OCI-LY7 (cell line): ENCODE measurements around the gene GMNN. TPM values are rescaled to one million over a fixed set of nuclear protein-coding genes. Genes with fewer than 3 reads are reported as not detected.

Source experiments
- BruUV-seq: library from RNA; stranded (reverse); fragments of 400-500 nt; replicated peaks from 2 replicates; lab custom pipeline; 2021; lab: Mats Ljungman, UMichigan
- CTCF ChIA-PET: fragments of 300-600 bp; sonication (Branson Sonifier 250); formaldehyde crosslinking; loops from one replicate; lab custom pipeline; 2022; ENCODE audit warnings: antibody characterized with exemption; ENCODE audit not compliant: unreplicated experiment; lab: Charles Lee
- POLR2A ChIA-PET: fragments of 300-600 bp; sonication (Branson Sonifier 250); formaldehyde crosslinking; loops from one replicate; lab custom pipeline; 2022; ENCODE audit warnings: antibody characterized with exemption; lab: Charles Lee
- DNase-seq: peaks from one replicate; pipeline ENCODE4 v3.0.0-alpha.2; 2015; ENCODE audit warnings: low spot score
- H2AFZ ChIP-seq: fragments of 200-600 bp; sonication (generic), shearing (Covaris generic); 2 replicates; pipeline ENCODE4 v1.6.1; 2014; ENCODE audit warnings: mild to moderate bottlenecking, antibody characterized with exemption, low read length, moderate library complexity
- H3K27ac ChIP-seq: fragments of 200-600 bp; sonication (generic); 2 replicates; pipeline ENCODE4 v1.5.1; 2014; ENCODE audit warnings: mixed run types, low read depth, mild to moderate bottlenecking, moderate library complexity, low read length, inconsistent platforms; ENCODE audit not compliant: poor library complexity, severe bottlenecking
- H3K36me3 ChIP-seq: fragments of 200-600 bp; sonication (generic); 2 replicates; pipeline ENCODE4 v1.6.1; 2014; ENCODE audit warnings: mild to moderate bottlenecking, antibody characterized with exemption, low read length, moderate library complexity, mixed read lengths; ENCODE audit not compliant: insufficient read depth
- H3K4me1 ChIP-seq: fragments of 200-600 bp; sonication (generic); 2 replicates; pipeline ENCODE4 v1.5.1; 2014; ENCODE audit warnings: mild to moderate bottlenecking, low read length; ENCODE audit not compliant: insufficient read depth, poor library complexity, severe bottlenecking
- H3K4me2 ChIP-seq: fragments of 200-600 bp; sonication (generic); 2 replicates; pipeline ENCODE4 v1.6.1; 2014; ENCODE audit warnings: mild to moderate bottlenecking, low read length
- H3K4me3 ChIP-seq: fragments of 200-600 bp; sonication (generic); 2 replicates; pipeline ENCODE4 v1.5.1; 2014; ENCODE audit warnings: mild to moderate bottlenecking, low read depth, low read length; ENCODE audit not compliant: poor library complexity, severe bottlenecking
- H3K79me2 ChIP-seq: fragments of 200-600 bp; sonication (generic); 2 replicates; pipeline ENCODE4 v1.6.1; 2016; ENCODE audit warnings: low read depth, mild to moderate bottlenecking, low read length, moderate library complexity, mixed read lengths; ENCODE audit not compliant: insufficient read depth
- H3K9me2 ChIP-seq: fragments of 200-600 bp; sonication (generic); 2 replicates; pipeline ENCODE4 v1.6.1; 2016; ENCODE audit warnings: mild to moderate bottlenecking, low read length, mixed read lengths; ENCODE audit not compliant: insufficient read depth
- H3K9me3 ChIP-seq: fragments of 200-600 bp; sonication (generic); 2 replicates; pipeline ENCODE4 v1.6.1; 2014; ENCODE audit warnings: mild to moderate bottlenecking, mixed run types, low read length, mixed read lengths
- H4K20me1 ChIP-seq: fragments of 200-600 bp; sonication (generic); 2 replicates; pipeline ENCODE4 v1.6.1; 2014; ENCODE audit warnings: mild to moderate bottlenecking, antibody characterized with exemption, low read length, moderate library complexity, mixed read lengths; ENCODE audit not compliant: insufficient read depth
- EZH2phosphoT487 ChIP-seq: fragments of 200-600 bp; sonication (generic); IDR thresholded peaks from 2 replicates; pipeline ENCODE4 v1.6.1; 2018; ENCODE audit warnings: low read depth, borderline replicate concordance, mild to moderate bottlenecking, mixed run types, antibody characterized with exemption, low read length, moderate library complexity, mixed read lengths
- intact Hi-C: fragments of 100-400 bp; cut with micrococcal nuclease; formaldehyde crosslinking; loops from one replicate; pipeline ENCODE4 v1.10.0; 2022; ENCODE audit not compliant: unreplicated experiment
- total RNA-seq, 2 experiments: library from RNA; depleted of rRNA in 1 of 2; stranded (reverse); fragments of >200 nt in 1 of 2; shearing (Covaris generic) in 1 of 2; gene quantifications; 2 replicates each; pipeline ENCODE4 v1.2.3, GENCODE V29; 2014 to 2022
- TF ChIP-seq, protein P1 (sequence below): fragments of 200-600 bp; sonication (generic); conservative IDR thresholded peaks from 2 replicates; pipeline ENCODE4 v1.5.1; 2014; ENCODE audit warnings: mild to moderate bottlenecking, antibody characterized with exemption, low read length, moderate library complexity, mixed read lengths

The GMNN gene
- total RNA-seq, 2 experiments from 2014 or later, result 101 to 120 TPM

- no peak overlapping the region for H2AFZ ChIP-seq
- no peaks in the 10 kb centered on the region for H3K4me1 ChIP-seq
- peaks cover 51% of the 10 kb centered on the region for H3K36me3 ChIP-seq
- ChIA-PET CTCF (no interaction called here), POLR2A (no interaction called here)
- no peak overlapping the region for H3K4me3 ChIP-seq
- H4K20me1 ChIP-seq, result no peaks in the 10 kb centered on the region
- no peaks in the 10 kb centered on the region for H3K79me2 ChIP-seq
- H3K27ac ChIP-seq, result no peak overlapping the region
- H3K9me2 ChIP-seq, result no peaks in the 10 kb centered on the region
- DNase-seq, result no peak
- H3K9me3 ChIP-seq, result no peaks in the 10 kb centered on the region
- H3K4me2 ChIP-seq, result no peak overlapping the region
- intact Hi-C loops, result no loop called here
- no peak for TF ChIP-seq EZH2phosphoT487
- TF ChIP-seq, protein P1, sequence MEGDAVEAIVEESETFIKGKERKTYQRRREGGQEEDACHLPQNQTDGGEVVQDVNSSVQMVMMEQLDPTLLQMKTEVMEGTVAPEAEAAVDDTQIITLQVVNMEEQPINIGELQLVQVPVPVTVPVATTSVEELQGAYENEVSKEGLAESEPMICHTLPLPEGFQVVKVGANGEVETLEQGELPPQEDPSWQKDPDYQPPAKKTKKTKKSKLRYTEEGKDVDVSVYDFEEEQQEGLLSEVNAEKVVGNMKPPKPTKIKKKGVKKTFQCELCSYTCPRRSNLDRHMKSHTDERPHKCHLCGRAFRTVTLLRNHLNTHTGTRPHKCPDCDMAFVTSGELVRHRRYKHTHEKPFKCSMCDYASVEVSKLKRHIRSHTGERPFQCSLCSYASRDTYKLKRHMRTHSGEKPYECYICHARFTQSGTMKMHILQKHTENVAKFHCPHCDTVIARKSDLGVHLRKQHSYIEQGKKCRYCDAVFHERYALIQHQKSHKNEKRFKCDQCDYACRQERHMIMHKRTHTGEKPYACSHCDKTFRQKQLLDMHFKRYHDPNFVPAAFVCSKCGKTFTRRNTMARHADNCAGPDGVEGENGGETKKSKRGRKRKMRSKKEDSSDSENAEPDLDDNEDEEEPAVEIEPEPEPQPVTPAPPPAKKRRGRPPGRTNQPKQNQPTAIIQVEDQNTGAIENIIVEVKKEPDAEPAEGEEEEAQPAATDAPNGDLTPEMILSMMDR, result no peak
- BruUV-seq, result no TSS peak
Measured at GRCh38 chr6:24809728-24810127, 35.0 kb downstream of the GMNN start.

DNA sequence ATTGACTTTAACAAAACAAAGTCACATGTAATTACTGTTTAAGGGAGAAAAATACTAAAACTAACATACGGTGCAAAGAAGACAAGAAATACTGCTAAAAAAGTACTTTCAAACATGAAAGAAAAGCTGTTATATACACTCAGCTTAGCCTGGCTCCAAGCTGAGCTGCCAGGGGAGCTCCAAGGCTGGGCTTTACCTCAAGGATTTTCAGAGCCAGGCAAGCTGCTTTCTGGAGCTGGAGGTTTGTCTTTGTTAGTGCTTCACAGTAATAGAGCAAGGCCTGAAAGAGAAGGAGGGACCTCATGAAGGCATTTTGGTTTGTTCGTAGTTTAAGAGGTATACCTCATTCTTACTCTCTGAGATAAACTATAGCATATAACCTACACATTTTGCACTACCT, 43.6 kb downstream of the GMNN start:
- no peaks in the 10 kb centered on the region for H3K9me3 ChIP-seq
- TF ChIP-seq EZH2phosphoT487, result no peak
- TF ChIP-seq, protein P1, result no peak
- no peak for DNase-seq
- no peak overlapping the region for H3K27ac ChIP-seq
- peaks cover 30% of the 10 kb centered on the region for H3K36me3 ChIP-seq
- ChIA-PET CTCF (no interaction called here), POLR2A (interaction anchor here (0.7 to 0.8 kb wide), 3 partner anchors 10 to 251 kb away, joined by 3 read pairs; no protein-coding TSS in a partner anchor)
- H2AFZ ChIP-seq, result no peak overlapping the region
- no peak overlapping the region for H3K4me3 ChIP-seq
- no peaks in the 10 kb centered on the region for H3K79me2 ChIP-seq
- no peaks in the 10 kb centered on the region for H3K9me2 ChIP-seq
- H3K4me2 ChIP-seq, result no peak overlapping the region
- intact Hi-C loops, result no loop called here
- no peaks in the 10 kb centered on the region for H3K4me1 ChIP-seq
- BruUV-seq, result no TSS peak
- H4K20me1 ChIP-seq, result no peaks in the 10 kb centered on the region

- Histone ChIP-seq H2AFZ (no peak overlapping the region), H3K4me1 (no peaks in the 10 kb centered on the region), H4K20me1 (no peaks in the 10 kb centered on the region), H3K4me2 (no peak overlapping the region), H3K36me3 (peaks cover 49% of the 10 kb centered on the region), H3K4me3 (no peak overlapping the region), H3K27ac (no peak overlapping the region), H3K9me3 (no peaks in the 10 kb centered on the region), H3K9me2 (no peaks in the 10 kb centered on the region), H3K79me2 (no peaks in the 10 kb centered on the region)
- DNase-seq, result no peak
- TF ChIP-seq, protein P1, result no peak
- no peak for TF ChIP-seq EZH2phosphoT487
- ChIA-PET CTCF (no interaction called here), POLR2A (interaction anchor here (0.9 kb wide), 1 partner anchor 147 kb away, joined by 4 read pairs; no protein-coding TSS in a partner anchor)
- intact Hi-C loops, result no loop called here
- BruUV-seq, result no TSS peak
Measured at GRCh38 chr6:24821860-24822444, 47.2 kb downstream of the GMNN start.
